ENCODE data around the gene EGFL6.
"Not testable (repeated sequence)": the region's sequence is repeated elsewhere in the genome, so short reads cannot be mapped to it uniquely, and the experiment has no call there.

Gene EGFL6

DNA sequence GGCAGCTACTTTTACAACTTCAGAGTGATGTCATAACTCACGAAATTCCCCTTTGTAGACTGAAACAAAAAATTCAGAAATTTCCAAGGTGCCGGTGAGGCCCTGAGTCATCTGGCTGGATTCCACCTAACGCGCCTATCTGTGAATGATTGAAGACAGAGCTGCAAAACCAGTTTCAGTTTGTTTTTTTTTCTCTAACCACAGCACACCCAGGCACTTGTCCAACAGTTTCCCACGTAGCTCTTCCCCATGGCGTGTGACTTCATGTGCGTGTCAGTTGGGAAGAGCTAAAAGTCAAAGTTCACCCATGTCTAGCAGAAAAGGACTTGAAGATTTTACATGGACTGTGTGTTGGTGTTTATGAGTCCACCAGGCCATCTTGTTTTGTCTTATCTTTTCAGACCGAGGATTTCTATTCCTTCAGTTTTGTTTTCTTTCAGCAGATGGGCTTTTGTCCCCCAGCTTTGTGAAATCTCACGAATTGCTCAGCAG, 99.9 kb downstream of the EGFL6 start:
- TF ChIP-seq, protein P1, sequence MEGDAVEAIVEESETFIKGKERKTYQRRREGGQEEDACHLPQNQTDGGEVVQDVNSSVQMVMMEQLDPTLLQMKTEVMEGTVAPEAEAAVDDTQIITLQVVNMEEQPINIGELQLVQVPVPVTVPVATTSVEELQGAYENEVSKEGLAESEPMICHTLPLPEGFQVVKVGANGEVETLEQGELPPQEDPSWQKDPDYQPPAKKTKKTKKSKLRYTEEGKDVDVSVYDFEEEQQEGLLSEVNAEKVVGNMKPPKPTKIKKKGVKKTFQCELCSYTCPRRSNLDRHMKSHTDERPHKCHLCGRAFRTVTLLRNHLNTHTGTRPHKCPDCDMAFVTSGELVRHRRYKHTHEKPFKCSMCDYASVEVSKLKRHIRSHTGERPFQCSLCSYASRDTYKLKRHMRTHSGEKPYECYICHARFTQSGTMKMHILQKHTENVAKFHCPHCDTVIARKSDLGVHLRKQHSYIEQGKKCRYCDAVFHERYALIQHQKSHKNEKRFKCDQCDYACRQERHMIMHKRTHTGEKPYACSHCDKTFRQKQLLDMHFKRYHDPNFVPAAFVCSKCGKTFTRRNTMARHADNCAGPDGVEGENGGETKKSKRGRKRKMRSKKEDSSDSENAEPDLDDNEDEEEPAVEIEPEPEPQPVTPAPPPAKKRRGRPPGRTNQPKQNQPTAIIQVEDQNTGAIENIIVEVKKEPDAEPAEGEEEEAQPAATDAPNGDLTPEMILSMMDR (IDR thresholded peaks at IDR 0.05; ENCODE audit: control insufficient read depth, extremely low read depth, insufficient read depth): no peak
- H3K4me3 ChIP-seq (ENCODE audit: low read depth, low read length): no peak overlapping the region
- peak; percentile 91 for DNase-seq (ENCODE audit: low read depth)

DNA sequence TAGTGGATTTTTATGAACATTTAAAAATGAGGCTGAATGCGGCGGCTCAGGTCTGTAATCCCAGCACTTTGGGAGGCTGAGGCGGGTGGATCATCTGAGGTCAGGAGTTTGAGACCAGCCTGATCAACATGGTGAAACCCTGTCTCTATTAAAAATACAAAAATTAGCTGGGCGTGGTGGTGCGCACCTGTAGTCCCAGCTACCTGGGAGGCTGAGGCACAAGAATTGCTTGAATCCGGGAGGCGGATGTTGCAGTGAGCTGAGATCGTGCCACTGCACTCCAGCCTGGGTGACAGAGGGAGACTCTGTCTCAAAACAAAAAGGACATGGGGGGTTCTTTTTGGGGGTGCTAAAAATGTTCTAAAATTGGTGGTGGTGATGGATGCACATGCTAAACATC, 100.4 kb downstream of the EGFL6 start:
- DNase-seq (ENCODE audit: low read depth): not testable (repeated sequence)

DNA sequence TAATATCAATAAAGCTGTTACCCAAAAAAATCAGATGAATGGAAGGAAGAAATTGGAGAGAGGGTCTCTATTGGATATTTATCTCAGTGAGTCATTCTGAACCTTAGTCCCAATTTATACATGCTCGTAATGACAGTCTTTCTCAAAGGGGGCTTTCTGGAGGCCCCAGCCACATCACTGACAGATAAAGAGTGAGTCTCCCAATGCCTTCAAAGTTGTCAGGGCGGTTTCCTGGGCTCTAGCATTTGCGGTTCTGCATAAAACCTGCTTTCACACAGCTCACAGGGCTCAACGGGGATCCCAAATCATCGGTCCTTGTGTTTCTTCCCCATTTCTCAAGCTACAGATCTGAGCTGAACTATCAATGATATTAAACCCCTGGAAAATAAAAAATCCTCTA, 100.8 kb downstream of the EGFL6 start:
- no peak for DNase-seq (ENCODE audit: low read depth)
- no peak overlapping the region for H3K4me3 ChIP-seq (ENCODE audit: low read depth, low read length)
- TF ChIP-seq, protein P1 (IDR thresholded peaks at IDR 0.05; ENCODE audit: control insufficient read depth, extremely low read depth, insufficient read depth): no peak

More for the DNA sequence above, 100.4 kb downstream of the EGFL6 start:
- not testable (repeated sequence) for H3K4me3 ChIP-seq (ENCODE audit: low read depth, low read length)

DNA sequence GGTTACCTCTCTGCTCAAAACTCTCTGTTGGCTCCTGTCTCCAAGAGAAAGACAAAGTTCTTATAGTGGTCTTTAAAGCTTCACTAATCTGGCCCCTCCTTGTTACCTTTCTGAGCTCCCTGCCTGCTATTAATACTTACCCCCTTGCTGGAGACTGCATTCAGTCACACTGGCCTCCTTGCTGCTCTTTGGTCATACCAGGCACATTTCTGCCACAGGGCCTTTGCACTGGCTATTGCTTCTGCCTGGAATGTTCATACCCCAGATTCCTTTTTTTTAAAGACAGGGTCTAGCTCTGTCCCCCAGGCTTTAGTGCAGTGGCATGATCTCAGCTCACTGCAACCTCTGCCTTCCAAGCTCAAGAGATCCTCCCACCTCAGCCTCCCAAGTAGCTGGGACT, 103.6 kb downstream of the EGFL6 start:
- no peak overlapping the region for H3K4me3 ChIP-seq (ENCODE audit: low read depth, low read length)
- DNase-seq (ENCODE audit: low read depth): no peak
- TF ChIP-seq, protein P1 (IDR thresholded peaks at IDR 0.05; ENCODE audit: control insufficient read depth, extremely low read depth, insufficient read depth): no peak

DNA sequence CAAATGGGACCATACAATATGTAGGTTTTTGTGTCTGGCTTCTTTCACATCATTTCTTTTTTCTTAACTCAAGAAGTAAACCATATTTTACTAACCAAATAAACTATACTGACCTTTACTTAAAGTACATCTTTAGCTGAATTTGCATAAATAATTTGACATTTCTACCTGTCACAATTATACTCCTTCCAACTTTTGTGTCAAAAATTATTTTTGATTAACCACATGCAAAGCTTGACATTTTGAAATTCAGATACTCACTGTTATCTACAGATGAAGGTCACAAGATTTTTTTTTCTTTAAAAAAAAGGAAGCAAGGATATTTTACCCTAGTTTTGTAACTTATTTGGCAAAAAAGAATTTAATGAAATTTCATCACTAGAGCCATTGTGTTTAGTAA, 107.5 kb downstream of the EGFL6 start:
- no peak overlapping the region for H3K4me3 ChIP-seq (ENCODE audit: low read depth, low read length)
- no peak for DNase-seq (ENCODE audit: low read depth)
- TF ChIP-seq, protein P1 (IDR thresholded peaks at IDR 0.05; ENCODE audit: control insufficient read depth, extremely low read depth, insufficient read depth): no peak

DNA sequence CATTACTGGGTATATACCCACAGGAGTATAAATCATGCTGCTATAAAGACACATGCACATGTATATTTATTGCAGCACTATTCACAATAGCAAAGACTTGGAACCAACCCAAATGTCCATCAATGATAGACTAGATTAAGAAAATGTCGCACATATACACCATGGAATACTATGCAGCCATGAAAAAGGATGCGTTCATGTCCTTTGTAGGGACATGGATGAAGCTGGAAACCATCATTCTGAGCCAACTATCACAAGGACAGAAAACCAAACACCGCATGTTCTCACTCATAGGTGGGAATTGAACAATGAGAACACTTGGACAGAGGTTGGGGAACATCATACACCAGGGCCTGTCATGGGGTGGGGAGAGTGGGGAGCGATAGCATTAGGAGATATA, 110.3 kb downstream of the EGFL6 start:
- not testable (repeated sequence) for H3K4me3 ChIP-seq (ENCODE audit: low read depth, low read length); DNase-seq (ENCODE audit: low read depth)

DNA sequence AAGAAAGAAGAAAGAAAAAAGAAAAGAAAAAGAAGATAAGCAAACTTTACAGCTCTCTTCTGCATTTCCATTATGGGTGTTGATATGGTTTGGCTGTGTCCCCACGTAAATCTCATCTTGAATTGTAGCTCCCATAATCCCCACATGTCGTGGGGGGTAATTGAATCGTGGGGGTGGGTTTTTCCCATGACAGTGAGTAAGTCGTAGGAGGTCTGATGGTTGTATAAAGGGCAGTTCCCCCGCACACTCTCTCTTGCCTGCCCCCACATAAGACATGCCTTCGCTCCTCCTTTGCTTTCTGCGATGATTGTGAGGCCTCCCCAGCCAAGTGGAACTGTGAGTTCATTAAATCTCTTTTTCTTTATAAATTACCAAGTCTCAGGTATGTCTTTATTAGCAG, 112.2 kb downstream of the EGFL6 start:
- TF ChIP-seq, protein P1 (IDR thresholded peaks at IDR 0.05; ENCODE audit: control insufficient read depth, extremely low read depth, insufficient read depth): no peak
- DNase-seq (ENCODE audit: low read depth): no peak
- no peak overlapping the region for H3K4me3 ChIP-seq (ENCODE audit: low read depth, low read length)
